ENCODE results near the gene COLEC12.

GRCh38 chr18:495452-495851, 5.0 kb downstream of the COLEC12 start:
- TF ChIP-seq CTCF (IDR thresholded peaks at IDR 0.05) (no peak), POLR2A (IDR thresholded peaks at IDR 0.05) (no peak)
